K562 (cell line): ENCODE measurements around the gene VLDLR. TPM values are rescaled to one million over a fixed set of nuclear protein-coding genes. Genes with fewer than 3 reads are reported as not detected.

Experiments
- ATAC-seq: fragments of 200-7000 bp; cut with Tn5 transposase; 3 replicates; pipeline ENCODE4 v1.9.1; 2020; ENCODE audit warnings: moderate library complexity
- BruUV-seq: library from RNA; stranded (reverse); fragments of 400-500 nt; replicated peaks from 2 replicates; lab custom pipeline; 2021; lab: Mats Ljungman, UMichigan
- CTCF ChIA-PET: fragments of 300-600 bp; formaldehyde crosslinking; extraction: SDS; loops from one replicate; lab custom pipeline; 2021; ENCODE audit warnings: low intra/inter-chr PET ratio; lab: Yijun Ruan, JAX
- POLR2A ChIA-PET: fragments of 300-600, 350-650 bp; sonication (Branson Sonifier 250); formaldehyde crosslinking; extraction: SDS; loops from one replicate; lab custom pipeline; 2021; ENCODE audit warnings: antibody characterized with exemption, inconsistent platforms; lab: Yijun Ruan, JAX
- DNase-seq, 4 experiments: peaks; one replicate each; pipeline versions ENCODE4 v3.0.0 to v3.0.0-alpha.2; 2011 to 2018; ENCODE audit warnings: low spot score in 3 of 4, mixed read lengths in 3 of 4; ENCODE audit errors: extremely low read depth in 1 of 4
- FAIRE-seq: peaks from 2 replicates; lab custom pipeline; 2011; peaks lifted over from hg19 to GRCh38; lab: Jason Lieb, UNC
- H2AFZ ChIP-seq: 2 replicates; pipeline ENCODE4 v1.6.0; 2011; ENCODE audit warnings: low read depth, low read length, control low read depth, inconsistent platforms
- H3K27ac ChIP-seq: fragments of 200-600 bp; 3 replicates; pipeline ENCODE4 v1.8.0; 2011; ENCODE audit warnings: low read depth, mild to moderate bottlenecking, control low read depth, inconsistent platforms, low read length, moderate library complexity, mixed read lengths; ENCODE audit errors: extremely low read depth
- H3K27me3 ChIP-seq, 2 experiments: fragments of 300-600 bp in 1 of 2; 2 replicates in 1 of 2; 3 replicates in 1 of 2; pipeline versions ENCODE4 v1.6.0 to v1.8.0; 2011; ENCODE audit warnings: inconsistent platforms in 2 of 2, low read length in 2 of 2, mild to moderate bottlenecking in 1 of 2, mixed read lengths in 1 of 2, moderate library complexity in 1 of 2; ENCODE audit not compliant: control insufficient read depth in 2 of 2, insufficient read depth in 2 of 2
- H3K36me3 ChIP-seq: fragments of 300-600 bp; 3 replicates; pipeline ENCODE4 v1.8.0; 2011; ENCODE audit warnings: mild to moderate bottlenecking, low read length, inconsistent platforms; ENCODE audit not compliant: control insufficient read depth, insufficient read depth
- H3K4me1 ChIP-seq, 2 experiments: fragments of 200-600 bp in 1 of 2; replicated peaks in 1 of 2; 2 replicates in 1 of 2; 3 replicates in 1 of 2; pipeline versions ENCODE4 v1.5.1 to v1.8.0; 2011; ENCODE audit warnings: inconsistent platforms in 2 of 2, low read length in 2 of 2, mild to moderate bottlenecking in 1 of 2, mixed read lengths in 1 of 2, moderate library complexity in 1 of 2; ENCODE audit not compliant: control insufficient read depth in 2 of 2, insufficient read depth in 2 of 2
- H3K4me2 ChIP-seq: 2 replicates; pipeline ENCODE4 v1.6.1; 2011; ENCODE audit warnings: low read length, control low read depth, inconsistent platforms, mixed read lengths; ENCODE audit not compliant: insufficient read depth
- H3K4me3 ChIP-seq: fragments of 200-600 bp; sonication (generic), shearing (Covaris generic); 2 replicates; pipeline ENCODE4 v1.5.1; 2016; ENCODE audit warnings: control low read depth, inconsistent platforms
- H3K79me2 ChIP-seq: fragments of 200-600 bp; 3 replicates; pipeline ENCODE4 v1.8.0; 2011; ENCODE audit warnings: low read length, inconsistent platforms; ENCODE audit not compliant: control insufficient read depth, insufficient read depth
- H3K9ac ChIP-seq, 2 experiments: 2 replicates each; pipeline versions ENCODE4 v1.6.0 to v1.6.1; 2011; ENCODE audit warnings: low read depth in 2 of 2, low read length in 2 of 2, control low read depth in 1 of 2, inconsistent platforms in 1 of 2, mild to moderate bottlenecking in 1 of 2, mixed read lengths in 1 of 2; ENCODE audit not compliant: insufficient read depth in 1 of 2
- H3K9me1 ChIP-seq: one replicate; pipeline ENCODE4 v1.6.0; 2011; ENCODE audit warnings: inconsistent platforms, mild to moderate bottlenecking, low read length, moderate library complexity; ENCODE audit not compliant: control insufficient read depth, insufficient read depth
- H3K9me3 ChIP-seq: replicated peaks from 2 replicates; pipeline ENCODE4 v1.5.1; 2011; ENCODE audit warnings: low read depth, low read length, inconsistent platforms; ENCODE audit not compliant: control insufficient read depth, insufficient read depth
- H4K20me1 ChIP-seq: replicated peaks from 2 replicates; pipeline ENCODE4 v1.6.1; 2011; ENCODE audit warnings: low read length, inconsistent platforms, mixed read lengths; ENCODE audit not compliant: control insufficient read depth, insufficient read depth
- C11orf30 ChIP-seq: fragments of 450-650 bp; IDR thresholded peaks from 2 replicates; pipeline ENCODE4 v1.6.1; 2016; ENCODE audit warnings: low read depth, mild to moderate bottlenecking
- IFI16 ChIP-seq: fragments of 250-450 bp; sonication (Bioruptor Pico); IDR thresholded peaks from 2 replicates; pipeline ENCODE4 v2.1.2; 2022; ENCODE audit warnings: mild to moderate bottlenecking, inconsistent platforms
- KHSRP ChIP-seq: fragments of 450-650 bp; IDR thresholded peaks from 2 replicates; pipeline ENCODE4 v1.6.1; 2017
- MAFG ChIP-seq: fragments of 450-650 bp; conservative IDR thresholded peaks from 2 replicates; pipeline ENCODE4 v1.6.1; 2016; ENCODE audit warnings: missing genetic modification characterization, missing compliant biosample characterization
- MAFK ChIP-seq: IDR thresholded peaks from 2 replicates; pipeline ENCODE4 v1.6.1; 2011; ENCODE audit warnings: low read length, improper control_type of control experiment
- TAF15 ChIP-seq: fragments of 200-400 bp; formaldehyde crosslinking; IDR thresholded peaks from 2 replicates; pipeline ENCODE4 v1.6.1; 2017; ENCODE audit warnings: mild to moderate bottlenecking, low read depth, low read length, moderate library complexity
- U2AF2 ChIP-seq: fragments of 200-400 bp; formaldehyde crosslinking; optimal IDR thresholded peaks from 2 replicates; pipeline ENCODE3; 2017; ENCODE audit warnings: low read depth, mild to moderate bottlenecking, low read length
- ZNF316 ChIP-seq: fragments of 450-650 bp; IDR thresholded peaks from 2 replicates; pipeline ENCODE4 v1.6.1; 2016
- WGBS: fragments of 100-300 bp; shearing (Covaris generic); methylation state at CpG from one replicate; pipeline ENCODE4 v1.1.6; 2016; ENCODE audit warnings: low coverage, mixed read lengths; ENCODE audit not compliant: insufficient coverage; ENCODE audit errors: missing lambda C conversion rate; 5-methylcytosine and 5-hydroxymethylcytosine counted together
- in situ Hi-C: fragments of 300-500 bp; cut with MboI; formaldehyde crosslinking; loops from 4 replicates; pipeline ENCODE4 v1.15.0; 2018; ENCODE audit warnings: inconsistent platforms, mixed read lengths
- intact Hi-C: fragments of 100-400 bp; cut with micrococcal nuclease; formaldehyde crosslinking; loops from 2 replicates; pipeline ENCODE4 v1.14.2; 2022
- polyA plus RNA-seq, 8 experiments: library from polyadenylated mRNA; depleted of rRNA in 4 of 8; stranded (reverse) in 5 of 8; unstranded in 3 of 8; fragments of >200 nt; fragmentation: Nextera tagmentation in 2 of 8; fragmentation: Illumina TruSeq in 1 of 8; extraction: Ambion mirVana in 2 of 8; extraction: Trizol in 1 of 8; gene quantifications; 2 replicates each; pipeline versions ENCODE4 v1.2.1 to v1.2.3, GENCODE V29; 2011 to 2014; ENCODE audit warnings: inconsistent platforms in 1 of 8, missing spikeins in 1 of 8
- total RNA-seq, 7 experiments: library from RNA; depleted of rRNA in 6 of 7; stranded (reverse); fragments of >200 nt in 6 of 7; fragmentation: Illumina TruSeq in 2 of 7; extraction: Trizol in 2 of 7; gene quantifications; 2 replicates each; pipeline versions ENCODE4 v1.2.1 to v1.2.3, GENCODE V29; 2011 to 2021; ENCODE audit warnings: low replicate concordance in 1 of 7
- TF ChIP-seq, protein P1 (sequence below): sonication (generic); formaldehyde crosslinking; IDR thresholded peaks from 2 replicates; pipeline ENCODE4 v1.8.0; 2022; ENCODE audit warnings: mild to moderate bottlenecking, missing genetic modification reagents
- TF ChIP-seq, protein P2 (sequence below), 2 experiments: fragments of 450-650 bp; IDR thresholded peaks; 2 replicates each; pipeline ENCODE4 v1.6.1; 2016

The VLDLR gene
- total and polyA plus RNA-seq, 9 of the 15 experiments (the other 6 are each of a cell fraction or from before 2014, with no cell fraction given) = 0.03 to 0.58 (median 0.08) TPM

DNA sequence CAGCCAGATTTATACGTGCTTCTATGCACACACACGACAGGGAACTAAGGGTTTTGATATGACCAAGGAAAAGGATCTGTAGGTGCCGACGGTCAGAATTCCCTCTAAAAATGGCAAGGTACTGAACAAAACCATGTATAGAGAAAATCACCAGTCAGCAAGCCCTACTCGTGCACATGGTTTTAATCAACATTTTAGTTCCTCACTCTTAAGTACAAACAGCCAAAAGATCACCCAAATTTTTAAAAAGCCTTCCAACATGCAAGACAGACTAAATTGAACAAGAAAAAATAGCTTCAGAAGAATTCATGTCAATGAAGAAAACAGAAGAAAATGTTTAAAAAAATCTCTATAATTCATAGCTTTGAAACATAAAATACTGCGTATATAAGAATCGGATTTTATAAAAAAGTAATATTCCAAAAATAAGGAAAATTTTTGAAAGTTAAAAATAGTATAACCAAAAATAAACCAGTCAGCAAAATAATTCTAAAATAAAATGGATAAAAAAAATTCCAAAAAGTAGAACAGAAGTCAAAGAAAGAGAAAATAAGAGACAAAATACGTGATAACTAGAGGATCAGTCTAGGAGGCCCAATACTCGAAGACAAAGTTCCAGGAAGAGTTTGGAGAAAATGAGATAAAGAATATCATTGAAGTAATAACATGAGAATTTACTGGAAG lies 52.7 kb downstream of the VLDLR start:
- no peak overlapping the region for H3K9ac ChIP-seq
- 15% methylated on average over 7 of the region's 9 CpGs for WGBS
- TF ChIP-seq ZNF316 = peak; percentile 93
- peak; percentile 11; the same call in 1 of the 2 replicates for TF ChIP-seq MAFK
- TF ChIP-seq, protein P1, sequence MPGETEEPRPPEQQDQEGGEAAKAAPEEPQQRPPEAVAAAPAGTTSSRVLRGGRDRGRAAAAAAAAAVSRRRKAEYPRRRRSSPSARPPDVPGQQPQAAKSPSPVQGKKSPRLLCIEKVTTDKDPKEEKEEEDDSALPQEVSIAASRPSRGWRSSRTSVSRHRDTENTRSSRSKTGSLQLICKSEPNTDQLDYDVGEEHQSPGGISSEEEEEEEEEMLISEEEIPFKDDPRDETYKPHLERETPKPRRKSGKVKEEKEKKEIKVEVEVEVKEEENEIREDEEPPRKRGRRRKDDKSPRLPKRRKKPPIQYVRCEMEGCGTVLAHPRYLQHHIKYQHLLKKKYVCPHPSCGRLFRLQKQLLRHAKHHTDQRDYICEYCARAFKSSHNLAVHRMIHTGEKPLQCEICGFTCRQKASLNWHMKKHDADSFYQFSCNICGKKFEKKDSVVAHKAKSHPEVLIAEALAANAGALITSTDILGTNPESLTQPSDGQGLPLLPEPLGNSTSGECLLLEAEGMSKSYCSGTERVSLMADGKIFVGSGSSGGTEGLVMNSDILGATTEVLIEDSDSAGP = no peak
- peak; percentile 53; the same call in 1 of the 2 replicates for TF ChIP-seq MAFG (tag)
- TF ChIP-seq TAF15 = no peak
- no peak for TF ChIP-seq KHSRP
- peak; percentile 79 for TF ChIP-seq C11orf30
- TF ChIP-seq U2AF2 = no peak
- TF ChIP-seq, protein P2, sequence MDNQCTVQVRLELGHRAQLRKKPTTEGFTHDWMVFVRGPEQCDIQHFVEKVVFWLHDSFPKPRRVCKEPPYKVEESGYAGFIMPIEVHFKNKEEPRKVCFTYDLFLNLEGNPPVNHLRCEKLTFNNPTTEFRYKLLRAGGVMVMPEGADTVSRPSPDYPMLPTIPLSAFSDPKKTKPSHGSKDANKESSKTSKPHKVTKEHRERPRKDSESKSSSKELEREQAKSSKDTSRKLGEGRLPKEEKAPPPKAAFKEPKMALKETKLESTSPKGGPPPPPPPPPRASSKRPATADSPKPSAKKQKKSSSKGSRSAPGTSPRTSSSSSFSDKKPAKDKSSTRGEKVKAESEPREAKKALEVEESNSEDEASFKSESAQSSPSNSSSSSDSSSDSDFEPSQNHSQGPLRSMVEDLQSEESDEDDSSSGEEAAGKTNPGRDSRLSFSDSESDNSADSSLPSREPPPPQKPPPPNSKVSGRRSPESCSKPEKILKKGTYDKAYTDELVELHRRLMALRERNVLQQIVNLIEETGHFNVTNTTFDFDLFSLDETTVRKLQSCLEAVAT (IDR thresholded peaks at IDR 0.05) = no peak
- TF ChIP-seq IFI16 = no peak
- ChIA-PET CTCF (no interaction called here), POLR2A (no interaction called here)
- ATAC-seq (no peak), DNase-seq (no peak), FAIRE-seq (no peak)
- H3K9me1 ChIP-seq = no peaks in the 10 kb centered on the region
- H3K27ac ChIP-seq = no peak overlapping the region
- no peaks in the 10 kb centered on the region for H3K9me3 ChIP-seq
- BruUV-seq = no TSS peak
- no peak overlapping the region for H3K4me2 ChIP-seq
- H4K20me1 ChIP-seq = no peaks in the 10 kb centered on the region
- in situ Hi-C loops (no loop called here), intact Hi-C loops (no loop called here)
- H3K79me2 ChIP-seq = no peaks in the 10 kb centered on the region
- no peaks in the 10 kb centered on the region for H3K4me1 ChIP-seq
- no peaks in the 10 kb centered on the region for H3K27me3 ChIP-seq
- no peaks in the 10 kb centered on the region for H3K36me3 ChIP-seq
- no peak overlapping the region for H2AFZ ChIP-seq
- no peak overlapping the region for H3K4me3 ChIP-seq
